NOMO-1 treated with DMSO at 0.1 percent for 48 hours (cell line): ENCODE data around the gene TNFRSF18.
"Not testable (repeated sequence)": the region's sequence is repeated elsewhere in the genome, so short reads cannot be mapped to it uniquely, and the experiment has no call there.

ENCODE experiments used
- DNase-seq: peaks from one replicate; lab custom pipeline; 2025; ENCODE audit not compliant: unreplicated experiment; lab: John Stamatoyannopoulos, UW

The TNFRSF18 gene

GRCh38 chr1:1179983-1180861 is 26.2 kb downstream of the TNFRSF18 start:
- no peak for DNase-seq

GRCh38 chr1:1179346-1179982 is 26.9 kb downstream of the TNFRSF18 start:
- no peak for DNase-seq

- no peak for DNase-seq
Measured at GRCh38 chr1:1178794-1179331, 27.5 kb downstream of the TNFRSF18 start.

- DNase-seq, result no peak
Measured at GRCh38 chr1:1177452-1178206, 28.8 kb downstream of the TNFRSF18 start.

- DNase-seq, result no peak
Measured at GRCh38 chr1:1176931-1177330, 29.5 kb downstream of the TNFRSF18 start.

- not testable (repeated sequence) for DNase-seq
Measured at GRCh38 chr1:1176063-1176761, 30.2 kb downstream of the TNFRSF18 start.

- DNase-seq, result no peak
Measured at GRCh38 chr1:1175221-1176062, 30.9 kb downstream of the TNFRSF18 start.

- no peak for DNase-seq
Measured at GRCh38 chr1:1173793-1174415, 32.5 kb downstream of the TNFRSF18 start, which contains the start of gene TTLL10. Gene TTLL10, plus strand, starts transcription at chr1:1173880. Its CDS starts 5,336 bp downstream, at chr1:1179216.

GRCh38 chr1:1173061-1173792 is 33.2 kb downstream of the TNFRSF18 start:
- DNase-seq, result no peak

GRCh38 chr1:1171546-1172340 is 34.6 kb downstream of the TNFRSF18 start:
- DNase-seq, result no peak

GRCh38 chr1:1171161-1171545 is 35.2 kb downstream of the TNFRSF18 start:
- no peak for DNase-seq

GRCh38 chr1:1170215-1171091 is 35.9 kb downstream of the TNFRSF18 start:
- no peak for DNase-seq

GRCh38 chr1:1169429-1170214 is 36.8 kb downstream of the TNFRSF18 start:
- DNase-seq, result no peak

- no peak for DNase-seq
Measured at GRCh38 chr1:1168451-1169411, 37.7 kb downstream of the TNFRSF18 start.

GRCh38 chr1:1167841-1168450 is 38.4 kb downstream of the TNFRSF18 start:
- no peak for DNase-seq
